IPS DF 6.9 (cell line): Measurements from ENCODE around the gene PAX8.

ENCODE experiments used
- DNase-seq: peaks from one replicate; pipeline ENCODE4 v3.0.0-alpha.2; 2013; ENCODE audit warnings: low read depth, low spot score
- H3K27ac ChIP-seq: one replicate; pipeline ENCODE4 v1.5.1; 2013; ENCODE audit warnings: low read length, control low read depth
- H3K27me3 ChIP-seq: 2 replicates; pipeline ENCODE4 v1.6.1; 2013; ENCODE audit warnings: mild to moderate bottlenecking, low read length; ENCODE audit not compliant: control insufficient read depth, insufficient read depth
- H3K36me3 ChIP-seq: 2 replicates; pipeline ENCODE4 v1.6.1; 2013; ENCODE audit warnings: low read length; ENCODE audit not compliant: control insufficient read depth, insufficient read depth
- H3K4me1 ChIP-seq: 2 replicates; pipeline ENCODE4 v1.6.1; 2013; ENCODE audit warnings: low read length; ENCODE audit not compliant: control insufficient read depth, insufficient read depth
- H3K4me3 ChIP-seq: 2 replicates; pipeline ENCODE4 v1.5.1; 2013; ENCODE audit warnings: mild to moderate bottlenecking, low read length
- H3K9me3 ChIP-seq: 2 replicates; pipeline ENCODE4 v1.6.1; 2013; ENCODE audit warnings: low read length, inconsistent platforms; ENCODE audit not compliant: control insufficient read depth, insufficient read depth
- WGBS: extraction: QIAGEN DNeasy Blood & Tissue Kit; methylation state at CpG from one replicate; pipeline ENCODE4 v1.1.7; 2013; ENCODE audit warnings: mixed read lengths, missing lambda C conversion rate; ENCODE audit not compliant: insufficient read length, insufficient coverage; 5-methylcytosine and 5-hydroxymethylcytosine counted together

PAX8 gene

GRCh38 chr2:113203901-113204519, 74.7 kb downstream of the PAX8 start:
- peak; percentile 78 for DNase-seq
- Histone ChIP-seq H3K36me3 (no peaks in the 10 kb centered on the region), H3K27me3 (no peaks in the 10 kb centered on the region), H3K4me1 (peaks cover 3% of the 10 kb centered on the region; the same call in 1 of the 2 replicates), H3K27ac (no peak overlapping the region), H3K4me3 (no peak overlapping the region), H3K9me3 (no peaks in the 10 kb centered on the region)
- WGBS: no CpG with 5 or more reads among the region's 5 CpGs

GRCh38 chr2:113203217-113203530, 75.5 kb downstream of the PAX8 start:
- Histone ChIP-seq H3K27me3 (no peaks in the 10 kb centered on the region), H3K27ac (no peak overlapping the region), H3K9me3 (no peaks in the 10 kb centered on the region), H3K4me3 (no peak overlapping the region), H3K36me3 (no peaks in the 10 kb centered on the region), H3K4me1 (peaks cover 3% of the 10 kb centered on the region; the same call in 1 of the 2 replicates)
- DNase-seq: no peak

- H3K27ac ChIP-seq: no peak overlapping the region
- H3K4me3 ChIP-seq: no peak overlapping the region
- H3K36me3 ChIP-seq: no peaks in the 10 kb centered on the region
- no peak for DNase-seq
- no CpG with 5 or more reads among the region's 13 CpGs for WGBS
- H3K27me3 ChIP-seq: no peaks in the 10 kb centered on the region
- H3K9me3 ChIP-seq: no peaks in the 10 kb centered on the region
- peaks cover 3% of the 10 kb centered on the region; the same call in 1 of the 2 replicates for H3K4me1 ChIP-seq
These were observed 76.2 kb downstream of the PAX8 start for GRCh38 chr2:113202305-113203216.

- no peak overlapping the region for H3K4me3 ChIP-seq
- H3K27me3 ChIP-seq: no peaks in the 10 kb centered on the region
- H3K36me3 ChIP-seq: no peaks in the 10 kb centered on the region
- no peak for DNase-seq
- WGBS: no CpG with 5 or more reads among the region's 8 CpGs
- no peak overlapping the region for H3K27ac ChIP-seq
- peaks cover 3% of the 10 kb centered on the region; the same call in 1 of the 2 replicates for H3K4me1 ChIP-seq
- H3K9me3 ChIP-seq: no peaks in the 10 kb centered on the region
These were observed 77.0 kb downstream of the PAX8 start for GRCh38 chr2:113201496-113202304.

GRCh38 chr2:113200736-113201490, 77.8 kb downstream of the PAX8 start:
- DNase-seq: no peak
- Histone ChIP-seq H3K9me3 (no peaks in the 10 kb centered on the region), H3K36me3 (no peaks in the 10 kb centered on the region), H3K4me1 (peaks cover 3% of the 10 kb centered on the region; the same call in 1 of the 2 replicates), H3K27me3 (no peaks in the 10 kb centered on the region), H3K27ac (no peak overlapping the region), H3K4me3 (no peak overlapping the region)
- WGBS: no CpG with 5 or more reads among the region's 17 CpGs

- WGBS: no CpG with 5 or more reads among the region's 4 CpGs
- Histone ChIP-seq H3K36me3 (no peaks in the 10 kb centered on the region), H3K9me3 (no peaks in the 10 kb centered on the region), H3K4me1 (peaks cover 3% of the 10 kb centered on the region; the same call in 1 of the 2 replicates), H3K27me3 (no peaks in the 10 kb centered on the region), H3K27ac (no peak overlapping the region), H3K4me3 (no peak overlapping the region)
- no peak for DNase-seq
These were observed 78.5 kb downstream of the PAX8 start for GRCh38 chr2:113200236-113200635.

- peaks cover 3% of the 10 kb centered on the region; the same call in 1 of the 2 replicates for H3K4me1 ChIP-seq
- no peaks in the 10 kb centered on the region for H3K36me3 ChIP-seq
These were observed 79.7 kb downstream of the PAX8 start for GRCh38 chr2:113198790-113199612.

GRCh38 chr2:113198048-113198789, 80.5 kb downstream of the PAX8 start:
- Histone ChIP-seq H3K27me3 (no peaks in the 10 kb centered on the region), H3K9me3 (no peaks in the 10 kb centered on the region), H3K36me3 (no peaks in the 10 kb centered on the region), H3K27ac (no peak overlapping the region), H3K4me3 (peak overlapping the region; percentile 57; the same call in 1 of the 2 replicates), H3K4me1 (peaks cover 3% of the 10 kb centered on the region; the same call in 1 of the 2 replicates)
- WGBS: no CpG with 5 or more reads among the region's 32 CpGs
- no peak for DNase-seq

More at GRCh38 chr2:113198790-113199612, 79.7 kb downstream of the PAX8 start:
- peak overlapping the region; percentile 57; the same call in 1 of the 2 replicates for H3K4me3 ChIP-seq
- no peaks in the 10 kb centered on the region for H3K27me3 ChIP-seq
- H3K9me3 ChIP-seq: no peaks in the 10 kb centered on the region
- WGBS: no CpG with 5 or more reads among the region's 79 CpGs
- peak; percentile 33 for DNase-seq
- no peak overlapping the region for H3K27ac ChIP-seq
